GM19324 (cell line): ENCODE results near the gene DEGS1.
A peak's percentile ranks its signal among the peaks of the same experiment; 100 is the strongest.
"Not testable (repeated sequence)": the region's sequence is repeated elsewhere in the genome, so short reads cannot be mapped to it uniquely, and the experiment has no call there.

ENCODE experiments used
- ATAC-seq: cut with Tn5 transposase; IDR thresholded peaks from one replicate; pipeline ENCODE4 v1.9.1; 2021; ENCODE audit warnings: mild to moderate bottlenecking, moderate library complexity; ENCODE audit not compliant: unreplicated experiment, low FRiP score

The DEGS1 gene

GRCh38 chr1:224180783-224181452 lies 2.1 kb upstream of the DEGS1 start:
- ATAC-seq = no peak

GRCh38 chr1:224181453-224181810 lies 1.6 kb upstream of the DEGS1 start:
- no peak for ATAC-seq

GRCh38 chr1:224182057-224182865 lies 779 bp upstream of the DEGS1 start:
- peak; percentile 25 for ATAC-seq

GRCh38 chr1:224183591-224184312 lies 712 bp downstream of the DEGS1 start:
- ATAC-seq = peak; percentile 65

GRCh38 chr1:224185208-224185607 lies 2.2 kb downstream of the DEGS1 start:
- ATAC-seq = no peak

- no peak for ATAC-seq
These were observed 5.2 kb downstream of the DEGS1 start for GRCh38 chr1:224188286-224188685.

GRCh38 chr1:224189561-224189960 lies 6.5 kb downstream of the DEGS1 start:
- no peak for ATAC-seq

GRCh38 chr1:224192082-224192788 lies 9.2 kb downstream of the DEGS1 start:
- no peak for ATAC-seq

- ATAC-seq = no peak
These were observed 10.4 kb downstream of the DEGS1 start for GRCh38 chr1:224193319-224193966.

- ATAC-seq = no peak
These were observed 14.0 kb downstream of the DEGS1 start for GRCh38 chr1:224196813-224197600.

GRCh38 chr1:224198572-224198971 lies 15.5 kb downstream of the DEGS1 start:
- ATAC-seq = no peak

- no peak for ATAC-seq
These were observed 16.6 kb downstream of the DEGS1 start for GRCh38 chr1:224199679-224200078.

GRCh38 chr1:224201383-224201782 lies 18.3 kb downstream of the DEGS1 start:
- ATAC-seq = no peak

- no peak for ATAC-seq
These were observed 18.8 kb downstream of the DEGS1 start for GRCh38 chr1:224201853-224202252.

GRCh38 chr1:224203243-224204016 lies 20.4 kb downstream of the DEGS1 start:
- no peak for ATAC-seq

GRCh38 chr1:224205438-224205840 lies 22.4 kb downstream of the DEGS1 start:
- no peak for ATAC-seq

- ATAC-seq = not testable (repeated sequence)
These were observed 23.0 kb downstream of the DEGS1 start for GRCh38 chr1:224205931-224206538.

GRCh38 chr1:224211206-224211962 lies 28.3 kb downstream of the DEGS1 start:
- no peak for ATAC-seq
